ENCODE data around the gene GPR137B.

DNA sequence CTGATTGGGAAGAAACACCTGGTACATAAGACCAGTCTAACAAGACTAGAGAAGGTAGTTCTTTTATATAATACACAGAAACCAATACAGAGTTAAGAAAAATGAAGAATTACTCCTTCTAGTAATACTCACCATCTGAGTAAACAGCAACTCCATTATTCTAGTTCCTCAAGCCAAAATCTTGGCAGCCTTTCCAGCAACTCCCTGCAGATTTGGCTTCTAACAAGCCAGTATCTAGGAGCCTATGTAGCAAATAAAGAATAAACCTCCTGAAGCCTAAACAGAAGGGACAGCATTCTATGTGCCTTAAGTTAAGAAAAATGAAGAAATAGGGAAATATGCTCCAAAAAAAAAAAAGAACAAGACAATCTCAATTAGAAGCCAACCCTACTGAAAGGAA, 114.9 kb downstream of the GPR137B start:
- no peak for TF ChIP-seq FOXK2 (conservative IDR thresholded peaks at IDR 0.05 in 1 of 2, IDR thresholded peaks at IDR 0.05 in 1 of 2; ENCODE audit: low read depth in 2 of 2)
- TF ChIP-seq, protein P1, sequence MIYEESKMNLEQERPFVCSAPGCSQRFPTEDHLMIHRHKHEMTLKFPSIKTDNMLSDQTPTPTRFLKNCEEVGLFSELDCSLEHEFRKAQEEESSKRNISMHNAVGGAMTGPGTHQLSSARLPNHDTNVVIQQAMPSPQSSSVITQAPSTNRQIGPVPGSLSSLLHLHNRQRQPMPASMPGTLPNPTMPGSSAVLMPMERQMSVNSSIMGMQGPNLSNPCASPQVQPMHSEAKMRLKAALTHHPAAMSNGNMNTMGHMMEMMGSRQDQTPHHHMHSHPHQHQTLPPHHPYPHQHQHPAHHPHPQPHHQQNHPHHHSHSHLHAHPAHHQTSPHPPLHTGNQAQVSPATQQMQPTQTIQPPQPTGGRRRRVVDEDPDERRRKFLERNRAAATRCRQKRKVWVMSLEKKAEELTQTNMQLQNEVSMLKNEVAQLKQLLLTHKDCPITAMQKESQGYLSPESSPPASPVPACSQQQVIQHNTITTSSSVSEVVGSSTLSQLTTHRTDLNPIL (CRISPR knock-in tag; IDR thresholded peaks at IDR 0.05) = no peak
- no peak for TF ChIP-seq CBX2 (IDR thresholded peaks at IDR 0.05; ENCODE audit: insufficient read depth, low read length, poor library complexity, severe bottlenecking)
- no peak for TF ChIP-seq POLR2AphosphoS5 (IDR thresholded peaks at IDR 0.05; ENCODE audit: control insufficient read depth, insufficient read depth, low read depth, low read length)
- TF ChIP-seq ZEB2 (IDR thresholded peaks at IDR 0.05) = no peak
- TF ChIP-seq EZH2 (IDR thresholded peaks at IDR 0.05; ENCODE audit: borderline replicate concordance, low read depth, low read length) = no peak
- TF ChIP-seq, protein P2, sequence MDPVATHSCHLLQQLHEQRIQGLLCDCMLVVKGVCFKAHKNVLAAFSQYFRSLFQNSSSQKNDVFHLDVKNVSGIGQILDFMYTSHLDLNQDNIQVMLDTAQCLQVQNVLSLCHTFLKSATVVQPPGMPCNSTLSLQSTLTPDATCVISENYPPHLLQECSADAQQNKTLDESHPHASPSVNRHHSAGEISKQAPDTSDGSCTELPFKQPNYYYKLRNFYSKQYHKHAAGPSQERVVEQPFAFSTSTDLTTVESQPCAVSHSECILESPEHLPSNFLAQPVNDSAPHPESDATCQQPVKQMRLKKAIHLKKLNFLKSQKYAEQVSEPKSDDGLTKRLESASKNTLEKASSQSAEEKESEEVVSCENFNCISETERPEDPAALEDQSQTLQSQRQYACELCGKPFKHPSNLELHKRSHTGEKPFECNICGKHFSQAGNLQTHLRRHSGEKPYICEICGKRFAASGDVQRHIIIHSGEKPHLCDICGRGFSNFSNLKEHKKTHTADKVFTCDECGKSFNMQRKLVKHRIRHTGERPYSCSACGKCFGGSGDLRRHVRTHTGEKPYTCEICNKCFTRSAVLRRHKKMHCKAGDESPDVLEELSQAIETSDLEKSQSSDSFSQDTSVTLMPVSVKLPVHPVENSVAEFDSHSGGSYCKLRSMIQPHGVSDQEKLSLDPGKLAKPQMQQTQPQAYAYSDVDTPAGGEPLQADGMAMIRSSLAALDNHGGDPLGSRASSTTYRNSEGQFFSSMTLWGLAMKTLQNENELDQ (CRISPR knock-in tag; IDR thresholded peaks at IDR 0.05; ENCODE audit: borderline replicate concordance) = no peak
- no peak for TF ChIP-seq ZNF133 (CRISPR knock-in tag; IDR thresholded peaks at IDR 0.05)
- TF ChIP-seq, protein P3, sequence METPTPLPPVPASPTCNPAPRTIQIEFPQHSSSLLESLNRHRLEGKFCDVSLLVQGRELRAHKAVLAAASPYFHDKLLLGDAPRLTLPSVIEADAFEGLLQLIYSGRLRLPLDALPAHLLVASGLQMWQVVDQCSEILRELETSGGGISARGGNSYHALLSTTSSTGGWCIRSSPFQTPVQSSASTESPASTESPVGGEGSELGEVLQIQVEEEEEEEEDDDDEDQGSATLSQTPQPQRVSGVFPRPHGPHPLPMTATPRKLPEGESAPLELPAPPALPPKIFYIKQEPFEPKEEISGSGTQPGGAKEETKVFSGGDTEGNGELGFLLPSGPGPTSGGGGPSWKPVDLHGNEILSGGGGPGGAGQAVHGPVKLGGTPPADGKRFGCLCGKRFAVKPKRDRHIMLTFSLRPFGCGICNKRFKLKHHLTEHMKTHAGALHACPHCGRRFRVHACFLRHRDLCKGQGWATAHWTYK (CRISPR knock-in tag; IDR thresholded peaks at IDR 0.05) = no peak
- TF ChIP-seq ZSCAN32 (CRISPR knock-in tag; IDR thresholded peaks at IDR 0.05) = no peak

Data from K562 (cell line).